Left cardiac atrium (tissue), 4 donors: ENCODE results near the gene CHRND. TPM values are rescaled to one million over a fixed set of nuclear protein-coding genes. Genes with fewer than 3 reads are reported as not detected.
"Not testable (repeated sequence)": the region's sequence is repeated elsewhere in the genome, so short reads cannot be mapped to it uniquely, and the experiment has no call there.

Experiments
- ATAC-seq, 2 donors: fragments of 200-7000 bp; cut with Tn5 transposase; one replicate each; pipeline ENCODE4 v1.9.1; 2020; ENCODE audit warnings: mild to moderate bottlenecking in 2 of 2, moderate library complexity in 2 of 2
- DNase-seq: peaks from one replicate; pipeline ENCODE4 v3.0.0-alpha.2; 2020
- intact Hi-C, 2 donors: fragments of 100-400 bp; cut with DNase I; formaldehyde crosslinking; loops; one replicate each; pipeline versions ENCODE4 v1.14.1 to v1.15.1; 2022 to 2023
- total RNA-seq, 2 donors: library from RNA; stranded (reverse); fragmentation: NEBNext Ultra II Directional; extraction: Animal tissue kit (Norgen Biotek cat#: 25700); gene quantifications; one replicate each; pipeline ENCODE4 v1.2.1, GENCODE V29; 2021
- donor health status: DM: no; HTN: yes; CAD: no.
- donor health status: DM: no; HTN: yes; CAD: no; lungs with severe emphysema.
- donor health status: DM: yes; HTN: yes; CAD: no.
- donor health status: Dilated cardiomyopathy.

CHRND gene
- total RNA-seq, 2 donors from 2014 or later, result 0.35 TPM; not detected in 1

- DNase-seq (peak; percentile 63), ATAC-seq (peak; percentile 45 to 57)
- intact Hi-C loops, result loop anchor here (5.0 to 10.0 kb wide), 4 partner anchors 70 to 620 kb away; no protein-coding TSS in a partner anchor
These were observed 3.9 kb upstream of the CHRND start for GRCh38 chr2:232521959-232522622.

- DNase-seq (no peak), ATAC-seq (no peak)
- intact Hi-C loops, result loop anchor here (5.0 to 10.0 kb wide), 4 partner anchors 71 to 621 kb away; no protein-coding TSS in a partner anchor
These were observed 3.1 kb upstream of the CHRND start for GRCh38 chr2:232522623-232523401.

DNA sequence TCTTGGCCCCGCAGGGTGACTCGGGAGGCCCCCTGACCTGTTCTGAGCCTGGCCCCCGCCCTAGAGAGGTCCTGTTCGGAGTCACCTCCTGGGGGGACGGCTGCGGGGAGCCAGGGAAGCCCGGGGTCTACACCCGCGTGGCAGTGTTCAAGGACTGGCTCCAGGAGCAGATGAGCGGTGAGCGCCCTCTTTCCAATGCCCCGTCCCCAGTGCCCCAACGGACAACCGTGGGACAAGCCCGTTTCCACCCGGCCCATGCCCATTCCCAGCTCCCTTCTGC is 2.6 kb upstream of the CHRND start:
- ATAC-seq, result no peak
- intact Hi-C loops, result loop anchor here (5.0 to 10.0 kb wide), 4 partner anchors 71 to 621 kb away; no protein-coding TSS in a partner anchor
- no peak for DNase-seq

GRCh38 chr2:232523682-232524597 is 2.0 kb upstream of the CHRND start:
- peak; percentile 19 to 38 for ATAC-seq
- DNase-seq, result no peak
- intact Hi-C loops, result loop anchor here (5.0 to 10.0 kb wide), 4 partner anchors 72 to 622 kb away; no protein-coding TSS in a partner anchor

DNA sequence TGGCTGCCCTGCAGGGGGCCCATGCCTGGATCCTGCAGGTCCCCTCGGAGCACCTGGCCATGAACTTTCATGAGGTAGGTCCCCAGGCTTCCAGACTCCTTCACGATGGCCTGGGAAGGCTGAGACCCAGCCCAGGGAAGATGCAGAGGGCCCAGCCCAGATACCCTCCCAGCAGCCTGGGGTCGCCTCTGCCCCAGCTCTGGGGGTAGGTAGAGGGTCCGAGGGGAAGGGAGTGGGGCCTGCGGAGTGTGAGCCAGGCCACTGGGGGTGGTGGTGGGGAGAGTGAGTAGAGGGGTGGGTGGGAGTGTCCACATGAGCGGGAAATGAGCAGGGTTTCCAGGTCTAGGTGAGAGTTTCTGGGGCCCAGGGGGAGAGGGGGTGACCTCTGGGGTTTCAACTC is 1.2 kb upstream of the CHRND start:
- intact Hi-C loops, result loop anchor here (5.0 to 10.0 kb wide), 4 partner anchors 72 to 622 kb away; no protein-coding TSS in a partner anchor
- ATAC-seq, result no peak
- DNase-seq, result no peak

DNA sequence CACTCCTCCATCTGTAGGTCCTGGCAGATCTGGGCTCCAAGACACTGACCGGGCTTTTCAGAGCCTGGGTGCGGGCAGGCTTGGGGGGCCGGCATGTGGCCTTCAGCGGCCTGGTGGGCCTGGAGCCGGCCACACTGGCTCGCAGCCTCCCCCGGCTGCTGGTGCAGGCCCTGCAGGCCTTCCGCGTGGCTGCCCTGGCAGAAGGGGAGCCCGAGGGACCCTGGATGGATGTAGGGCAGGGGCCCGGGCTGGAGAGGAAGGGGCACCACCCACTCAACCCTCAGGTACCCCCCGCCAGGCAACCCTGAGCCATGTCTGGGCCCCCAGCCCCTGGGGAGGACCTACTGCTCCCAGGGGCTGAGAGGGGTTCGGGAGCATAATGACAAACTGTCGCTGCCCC is 761 bp upstream of the CHRND start:
- no peak for ATAC-seq
- intact Hi-C loops, result loop anchor here in 1 of 2 donors (10.0 kb wide), 1 partner anchor 620 kb away; no protein-coding TSS in a partner anchor
- DNase-seq, result no peak

GRCh38 chr2:232526372-232526941 is 497 bp downstream of the CHRND start:
- DNase-seq (no peak), ATAC-seq (no peak)
- intact Hi-C loops, result loop anchor here in 1 of 2 donors (10.0 kb wide), 1 partner anchor 622 kb away; no protein-coding TSS in a partner anchor

DNA sequence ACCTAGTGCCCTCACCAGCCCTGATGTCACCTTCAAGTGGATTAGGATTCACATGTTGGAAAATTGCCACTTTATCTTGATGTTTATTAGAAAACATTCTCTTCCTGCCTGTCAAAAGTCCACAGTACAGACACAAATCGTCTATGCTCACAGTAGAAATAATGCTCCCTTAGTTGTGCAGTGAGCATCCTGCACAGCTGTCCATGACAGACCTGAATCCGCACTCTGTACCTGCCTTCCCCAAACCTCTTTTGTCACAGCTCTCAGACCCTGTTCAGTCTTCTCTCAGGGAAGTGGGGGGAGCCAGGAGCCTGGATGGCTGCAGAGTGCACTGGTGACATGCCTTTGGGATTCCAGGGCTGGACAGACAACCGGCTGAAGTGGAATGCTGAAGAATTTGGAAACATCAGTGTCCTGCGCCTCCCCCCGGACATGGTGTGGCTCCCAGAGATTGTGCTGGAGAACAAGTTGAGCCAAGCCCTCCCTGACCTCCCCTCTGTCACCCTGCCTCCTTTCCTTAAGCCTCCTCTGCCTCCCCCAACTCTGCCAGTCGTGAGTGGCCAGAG is 2.0 kb downstream of the CHRND start:
- intact Hi-C loops, result loop anchor here in 1 of 2 donors (10.0 kb wide), 1 partner anchor 623 kb away; no protein-coding TSS in a partner anchor
- no peak for ATAC-seq
- no peak for DNase-seq

GRCh38 chr2:232528746-232529460 is 2.9 kb downstream of the CHRND start:
- no peak for ATAC-seq
- intact Hi-C loops, result loop anchor here in 1 of 2 donors (10.0 kb wide), 1 partner anchor 624 kb away; no protein-coding TSS in a partner anchor
- DNase-seq, result peak; percentile 18

DNA sequence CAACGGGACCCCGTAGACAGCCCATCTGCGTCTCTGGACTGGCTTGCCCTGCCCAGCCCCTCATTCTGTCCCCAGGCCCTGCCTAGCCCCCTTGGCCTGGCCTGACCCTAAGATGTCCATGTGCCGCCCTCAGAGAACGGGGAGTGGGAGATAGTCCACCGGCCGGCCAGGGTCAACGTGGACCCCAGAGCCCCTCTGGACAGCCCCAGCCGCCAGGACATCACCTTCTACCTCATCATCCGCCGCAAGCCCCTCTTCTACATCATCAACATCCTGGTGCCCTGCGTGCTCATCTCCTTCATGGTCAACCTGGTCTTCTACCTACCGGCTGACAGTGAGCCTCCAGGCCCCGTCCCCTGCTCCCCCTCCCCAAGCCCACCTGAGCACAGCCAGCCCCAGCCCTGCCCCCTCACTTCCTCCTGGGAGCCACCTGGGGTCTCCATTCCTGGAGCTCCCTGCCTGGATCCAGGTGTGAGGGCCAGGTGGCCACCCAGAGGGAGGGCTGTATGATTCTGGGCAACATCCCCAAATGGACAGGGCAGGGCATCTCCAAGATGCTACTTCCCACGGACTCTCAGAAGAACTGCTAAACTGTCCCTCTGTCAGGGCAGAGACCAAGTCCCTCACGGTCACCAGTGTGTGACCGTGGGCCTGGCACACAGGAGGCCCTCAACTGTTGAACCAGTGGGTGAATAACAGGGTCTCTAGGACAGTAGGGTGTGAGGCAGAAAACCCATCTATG is 4.0 kb downstream of the CHRND start:
- no peak for ATAC-seq
- intact Hi-C loops, result loop anchor here in 1 of 2 donors (10.0 kb wide), 1 partner anchor 625 kb away; no protein-coding TSS in a partner anchor
- DNase-seq, result no peak

DNA sequence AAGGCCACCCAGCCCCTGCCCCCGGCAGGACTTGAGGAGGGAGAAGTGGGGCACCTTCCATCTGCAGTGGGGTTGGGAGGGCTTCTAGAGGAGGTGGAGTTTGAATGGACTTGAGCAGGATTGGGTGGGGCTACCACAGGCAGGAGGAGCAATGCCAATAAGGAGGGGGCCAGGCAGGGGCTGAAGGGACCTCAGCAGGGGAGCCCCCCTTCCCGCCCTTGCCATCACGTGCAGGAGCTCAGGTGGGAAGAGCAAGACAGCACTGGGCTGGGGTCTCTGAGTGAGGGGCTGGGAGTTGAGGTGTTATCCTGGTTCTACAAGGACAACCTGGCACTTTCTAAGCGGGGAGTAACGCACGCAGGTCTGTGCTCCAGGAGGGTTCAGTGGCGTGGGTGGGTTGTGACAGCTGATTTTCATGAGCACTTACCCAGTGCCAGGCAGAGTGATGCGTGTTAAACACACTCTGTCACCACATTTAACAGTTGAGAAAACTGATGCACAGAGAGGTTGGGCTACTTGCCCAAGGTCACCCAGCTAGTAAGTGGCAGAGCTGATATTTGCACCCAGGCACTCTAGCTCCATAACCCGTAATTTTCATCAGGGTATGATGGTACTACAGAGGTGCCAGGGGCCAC is 4.8 kb downstream of the CHRND start:
- ATAC-seq (no peak), DNase-seq (no peak)
- intact Hi-C loops, result no loop called here

- intact Hi-C loops, result no loop called here
- ATAC-seq (peak; percentile 32 to 73), DNase-seq (no peak)
These were observed 6.5 kb downstream of the CHRND start for GRCh38 chr2:232532419-232532818.

GRCh38 chr2:232532821-232533220 is 6.9 kb downstream of the CHRND start:
- peak in 1 of 2 donors; percentile 3 for ATAC-seq
- intact Hi-C loops, DNase-seq: not testable (repeated sequence)

GRCh38 chr2:232533944-232534710 is 8.2 kb downstream of the CHRND start:
- ATAC-seq, result no peak
- intact Hi-C loops, result no loop called here
- DNase-seq, result no peak

DNA sequence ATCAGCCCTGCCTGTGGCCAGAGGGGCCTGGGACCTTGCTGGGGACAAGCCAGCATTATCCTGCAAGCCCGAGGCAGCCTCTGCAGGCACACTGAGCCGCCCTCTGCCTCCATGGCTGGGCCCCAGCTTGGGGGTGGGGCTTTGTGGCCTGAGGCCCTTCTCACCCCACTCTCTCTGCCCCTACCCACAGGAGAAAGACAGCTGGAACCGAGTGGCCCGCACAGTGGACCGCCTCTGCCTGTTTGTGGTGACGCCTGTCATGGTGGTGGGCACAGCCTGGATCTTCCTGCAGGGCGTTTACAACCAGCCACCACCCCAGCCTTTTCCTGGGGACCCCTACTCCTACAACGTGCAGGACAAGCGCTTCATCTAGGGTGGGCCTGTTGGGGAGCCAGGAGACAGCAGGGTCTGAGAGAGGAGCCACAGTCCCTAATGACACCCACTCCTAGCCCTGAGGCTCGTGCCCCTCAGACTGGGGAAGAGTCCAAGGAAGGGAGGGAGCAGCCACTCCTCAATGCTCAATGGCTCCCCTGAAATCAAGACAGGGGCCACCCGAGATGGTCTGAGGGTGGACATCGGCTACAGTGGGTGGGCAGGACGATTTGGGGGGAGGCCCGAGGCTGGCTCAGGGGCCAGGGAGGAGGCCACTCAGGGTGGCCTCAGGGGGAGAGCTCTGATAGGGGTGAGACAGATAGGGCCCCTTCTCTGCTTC is 9.1 kb downstream of the CHRND start:
- intact Hi-C loops, result no loop called here
- DNase-seq (no peak), ATAC-seq (no peak)
